HEK293 (cell line): Measurements from ENCODE around the gene TIMP2.

Experiments used
- CTCF ChIA-PET: fragments of 350-600 bp; formaldehyde crosslinking; extraction: SDS; loops from one replicate; lab custom pipeline; 2021; ENCODE audit warnings: antibody characterized with exemption; lab: Yijun Ruan, JAX
- POLR2A ChIA-PET: fragments of 300-600 bp; formaldehyde crosslinking; extraction: SDS; loops from one replicate; lab custom pipeline; 2020; ENCODE audit warnings: antibody characterized with exemption, inconsistent platforms; lab: Yijun Ruan, JAX
- H3K27ac ChIP-seq: fragments of 200-500 bp; sonication (Bioruptor generic); 2 replicates; pipeline ENCODE4 v1.5.1; 2014; ENCODE audit warnings: low read depth, low read length, control low read depth, inconsistent platforms; ENCODE audit errors: extremely low read depth
- H3K36me3 ChIP-seq, 2 experiments: fragments of 200-500 bp in 1 of 2; sonication (Bioruptor generic) in 1 of 2; 1 replicate in 1 of 2; 2 replicates in 1 of 2; pipeline ENCODE4 v1.5.1; 2014 to 2017; ENCODE audit warnings: inconsistent platforms in 2 of 2, low read length in 2 of 2; ENCODE audit not compliant: control insufficient read depth in 2 of 2, insufficient read depth in 1 of 2
- H3K4me1 ChIP-seq: fragments of 200-500 bp; sonication (Bioruptor generic); 2 replicates; pipeline ENCODE4 v1.5.1; 2014; ENCODE audit warnings: mild to moderate bottlenecking, low read length, inconsistent platforms; ENCODE audit not compliant: control insufficient read depth, insufficient read depth
- H3K4me3 ChIP-seq: 2 replicates; pipeline ENCODE4 v1.5.1; 2011; ENCODE audit warnings: low read depth, mild to moderate bottlenecking, control low read depth, low read length, moderate library complexity
- H3K9me3 ChIP-seq: fragments of 200-500 bp; sonication (Bioruptor generic); 2 replicates; pipeline ENCODE4 v1.5.1; 2014; ENCODE audit warnings: low read depth, low read length, inconsistent platforms; ENCODE audit not compliant: control insufficient read depth, insufficient read depth
- AEBP2 ChIP-seq: fragments of 450-650 bp; formaldehyde crosslinking; IDR thresholded peaks from 2 replicates; pipeline ENCODE4 v1.5.1; 2016; ENCODE audit warnings: missing biosample characterization, missing genetic modification characterization, borderline replicate concordance
- HIC1 ChIP-seq: fragments of 450-650 bp; formaldehyde crosslinking; IDR thresholded peaks from 2 replicates; pipeline ENCODE4 v1.5.1; 2016; ENCODE audit warnings: missing biosample characterization, missing genetic modification characterization
- HOXA7 ChIP-seq: sonication (generic); formaldehyde crosslinking; IDR thresholded peaks from 2 replicates; pipeline ENCODE4 v1.8.1; 2022; ENCODE audit warnings: missing genetic modification reagents, borderline replicate concordance
- SP7 ChIP-seq: fragments of 450-650 bp; formaldehyde crosslinking; IDR thresholded peaks from 2 replicates; pipeline ENCODE4 v1.5.1; 2016; ENCODE audit warnings: missing biosample characterization, missing genetic modification characterization
- ZBTB49 ChIP-seq: fragments of 450-650 bp; formaldehyde crosslinking; IDR thresholded peaks from 2 replicates; pipeline ENCODE4 v1.5.1; 2016; ENCODE audit warnings: missing biosample characterization, missing genetic modification characterization, low read depth
- ZIC2 ChIP-seq: fragments of 450-650 bp; formaldehyde crosslinking; IDR thresholded peaks from 2 replicates; pipeline ENCODE4 v1.5.1; 2016; ENCODE audit warnings: missing biosample characterization, missing genetic modification characterization
- ZNF184 ChIP-seq: fragments of 450-650 bp; IDR thresholded peaks from 2 replicates; pipeline ENCODE4 v1.5.1; 2018; ENCODE audit warnings: missing biosample characterization, mild to moderate bottlenecking, missing genetic modification characterization
- ZNF350 ChIP-seq: fragments of 450-650 bp; formaldehyde crosslinking; IDR thresholded peaks from 2 replicates; pipeline ENCODE4 v1.5.0; 2017; ENCODE audit warnings: missing biosample characterization, mild to moderate bottlenecking, missing genetic modification characterization
- ZNF394 ChIP-seq: fragments of 450-650 bp; formaldehyde crosslinking; IDR thresholded peaks from 2 replicates; pipeline ENCODE4 v1.5.1; 2016; ENCODE audit warnings: missing biosample characterization, missing genetic modification characterization, mild to moderate bottlenecking, moderate library complexity, borderline replicate concordance
- ZNF473 ChIP-seq: fragments of 450-650 bp; formaldehyde crosslinking; IDR thresholded peaks from 2 replicates; pipeline ENCODE4 v1.5.1; 2017; ENCODE audit warnings: missing biosample characterization, missing genetic modification characterization
- ZNF621 ChIP-seq: fragments of 450-650 bp; formaldehyde crosslinking; IDR thresholded peaks from 2 replicates; pipeline ENCODE4 v1.5.1; 2017; ENCODE audit warnings: missing biosample characterization, missing genetic modification characterization
- ZNF629 ChIP-seq: fragments of 450-650 bp; formaldehyde crosslinking; IDR thresholded peaks from 2 replicates; pipeline ENCODE4 v1.5.1; 2017; ENCODE audit warnings: missing biosample characterization, missing genetic modification characterization
- ZNF660 ChIP-seq: fragments of 450-650 bp; IDR thresholded peaks from 2 replicates; pipeline ENCODE4 v1.5.1; 2018; ENCODE audit warnings: missing biosample characterization, mild to moderate bottlenecking, missing genetic modification characterization
- ZNF692 ChIP-seq: fragments of 450-650 bp; formaldehyde crosslinking; IDR thresholded peaks from 2 replicates; pipeline ENCODE4 v1.5.1; 2016; ENCODE audit warnings: missing biosample characterization, missing genetic modification characterization
- ZSCAN16 ChIP-seq: fragments of 450-650 bp; formaldehyde crosslinking; IDR thresholded peaks from 2 replicates; pipeline ENCODE4 v1.5.1; 2016; ENCODE audit warnings: missing biosample characterization, missing genetic modification characterization
- ZSCAN30 ChIP-seq: fragments of 450-650 bp; IDR thresholded peaks from 2 replicates; pipeline ENCODE4 v1.5.1; 2018; ENCODE audit warnings: missing biosample characterization, mild to moderate bottlenecking, missing genetic modification characterization, moderate library complexity

The TIMP2 gene

GRCh38 chr17:78824240-78824639, 100.9 kb downstream of the TIMP2 start:
- Histone ChIP-seq H3K36me3 (peaks cover 44 to 97% of the 10 kb centered on the region in 2 experiments), H3K27ac (no peak overlapping the region), H3K4me1 (no peaks in the 10 kb centered on the region), H3K9me3 (no peaks in the 10 kb centered on the region), H3K4me3 (no peak overlapping the region)
- TF ChIP-seq SP7 (tag by site-specific recombination) (no peak), ZNF473 (tag by site-specific recombination) (no peak), HOXA7 (CRISPR knock-in tag) (no peak), ZNF692 (tag by site-specific recombination) (no peak), ZSCAN30 (tag by site-specific recombination) (no peak), ZNF660 (tag by site-specific recombination) (no peak), ZNF621 (tag by site-specific recombination) (no peak), ZNF184 (tag by site-specific recombination) (no peak), ZBTB49 (tag by site-specific recombination) (no peak), ZNF394 (tag by site-specific recombination) (no peak), ZNF350 (tag by site-specific recombination) (no peak), ZNF629 (tag by site-specific recombination) (no peak)
- CTCF ChIA-PET, result no interaction called here
- POLR2A ChIA-PET, result no interaction called here

GRCh38 chr17:78823282-78824046, 101.7 kb downstream of the TIMP2 start:
- Histone ChIP-seq H3K9me3 (no peaks in the 10 kb centered on the region), H3K27ac (no peak overlapping the region), H3K4me3 (no peak overlapping the region), H3K36me3 (peaks cover 52 to 97% of the 10 kb centered on the region in 2 experiments), H3K4me1 (no peaks in the 10 kb centered on the region)
- ChIA-PET CTCF (interaction anchor here (0.6 kb wide), 1 partner anchor 8 kb away, joined by 3 read pairs; no protein-coding TSS in a partner anchor), POLR2A (no interaction called here)
- TF ChIP-seq ZSCAN16 (tag by site-specific recombination) (no peak), ZIC2 (tag by site-specific recombination) (peak; percentile 93), AEBP2 (no peak), HIC1 (tag by site-specific recombination) (no peak)
